Liver (tissue), 3 donors: Measurements from ENCODE around the gene AOPEP.

ENCODE experiments used
- CTCF ChIP-seq: fragments of 150-350 bp; IDR thresholded peaks from 2 replicates; pipeline ENCODE4 v1.5.1; 2017; ENCODE audit warnings: improper control_type of control experiment, low read depth, low read length; ENCODE audit not compliant: missing input control
- GABPA ChIP-seq, 2 donors: IDR thresholded peaks in 1 of 2; conservative IDR thresholded peaks in 1 of 2; 2 replicates each; pipeline ENCODE4 v1.6.1; 2016; ENCODE audit warnings: antibody characterized with exemption in 2 of 2, mild to moderate bottlenecking in 1 of 2, moderate library complexity in 1 of 2
- MAX ChIP-seq: IDR thresholded peaks from 2 replicates; pipeline ENCODE4 v1.6.1; 2016; ENCODE audit warnings: antibody characterized with exemption
- ZBTB33 ChIP-seq: IDR thresholded peaks from 2 replicates; pipeline ENCODE4 v1.6.1; 2016; ENCODE audit warnings: antibody characterized with exemption
- donor health status: healthy.
- donor health status: healthy.

GRCh38 chr9:95108777-95109176, 382.3 kb downstream of the AOPEP start:
- TF ChIP-seq CTCF (no peak), MAX (no peak), GABPA (IDR thresholded peaks at IDR 0.05 in 1 of 2, conservative IDR thresholded peaks at IDR 0.05 in 1 of 2) (no peak), ZBTB33 (no peak)
